Jurkat, Clone E6-1 (cell line): ENCODE measurements around the gene TENM4.

Experiments used
- DNase-seq: peaks from one replicate; pipeline ENCODE4 v3.0.0-alpha.2; 2011; ENCODE audit warnings: low read depth, low spot score
- H3K4me3 ChIP-seq: 2 replicates; pipeline ENCODE4 v1.5.1; 2011; ENCODE audit warnings: mild to moderate bottlenecking, low read length, control low read depth, moderate library complexity

The TENM4 gene

GRCh38 chr11:79128291-79128690 lies 312.5 kb downstream of the TENM4 start:
- no peak for DNase-seq
- no peak overlapping the region for H3K4me3 ChIP-seq

- no peak for DNase-seq
- H3K4me3 ChIP-seq: no peak overlapping the region
These were observed 318.1 kb downstream of the TENM4 start for GRCh38 chr11:79122759-79123158.

- H3K4me3 ChIP-seq: no peak overlapping the region
- no peak for DNase-seq
These were observed 319.5 kb downstream of the TENM4 start for GRCh38 chr11:79121351-79121750.

- no peak for DNase-seq
- H3K4me3 ChIP-seq: no peak overlapping the region
These were observed 321.1 kb downstream of the TENM4 start for GRCh38 chr11:79119491-79120284.

GRCh38 chr11:79117488-79117887 lies 323.3 kb downstream of the TENM4 start:
- no peak for DNase-seq
- no peak overlapping the region for H3K4me3 ChIP-seq

GRCh38 chr11:79116600-79116999 lies 324.2 kb downstream of the TENM4 start:
- no peak for DNase-seq

GRCh38 chr11:79113054-79113690 lies 327.7 kb downstream of the TENM4 start:
- DNase-seq: no peak
- no peak overlapping the region for H3K4me3 ChIP-seq

More at GRCh38 chr11:79116600-79116999, 324.2 kb downstream of the TENM4 start:
- H3K4me3 ChIP-seq: no peak overlapping the region

- DNase-seq: no peak
- no peak overlapping the region for H3K4me3 ChIP-seq
These were observed 330.0 kb downstream of the TENM4 start for GRCh38 chr11:79110796-79111195.

- DNase-seq: no peak
- H3K4me3 ChIP-seq: no peak overlapping the region
These were observed 330.5 kb downstream of the TENM4 start for GRCh38 chr11:79110321-79110720.

GRCh38 chr11:79108851-79109250 lies 332.0 kb downstream of the TENM4 start:
- H3K4me3 ChIP-seq: no peak overlapping the region
- no peak for DNase-seq

- H3K4me3 ChIP-seq: no peak overlapping the region
- DNase-seq: no peak
These were observed 338.0 kb downstream of the TENM4 start for GRCh38 chr11:79102840-79103239.

GRCh38 chr11:79101656-79102055 lies 339.2 kb downstream of the TENM4 start:
- no peak overlapping the region for H3K4me3 ChIP-seq
- DNase-seq: no peak

GRCh38 chr11:79100093-79100910 lies 340.5 kb downstream of the TENM4 start:
- DNase-seq: peak; percentile 37
- H3K4me3 ChIP-seq: no peak overlapping the region

- DNase-seq: no peak
- no peak overlapping the region for H3K4me3 ChIP-seq
These were observed 342.7 kb downstream of the TENM4 start for GRCh38 chr11:79098146-79098545.

- no peak overlapping the region for H3K4me3 ChIP-seq
- no peak for DNase-seq
These were observed 343.5 kb downstream of the TENM4 start for GRCh38 chr11:79097246-79097875.

GRCh38 chr11:79095424-79095823 lies 345.4 kb downstream of the TENM4 start:
- no peak overlapping the region for H3K4me3 ChIP-seq
- DNase-seq: no peak

GRCh38 chr11:79094616-79095015 lies 346.2 kb downstream of the TENM4 start:
- DNase-seq: no peak
- H3K4me3 ChIP-seq: no peak overlapping the region

- no peak for DNase-seq
- H3K4me3 ChIP-seq: no peak overlapping the region
These were observed 348.0 kb downstream of the TENM4 start for GRCh38 chr11:79092791-79093353.

- no peak overlapping the region for H3K4me3 ChIP-seq
- no peak for DNase-seq
These were observed 350.6 kb downstream of the TENM4 start for GRCh38 chr11:79090191-79090705.
